ENCODE results near the gene ZNF101.

DNA sequence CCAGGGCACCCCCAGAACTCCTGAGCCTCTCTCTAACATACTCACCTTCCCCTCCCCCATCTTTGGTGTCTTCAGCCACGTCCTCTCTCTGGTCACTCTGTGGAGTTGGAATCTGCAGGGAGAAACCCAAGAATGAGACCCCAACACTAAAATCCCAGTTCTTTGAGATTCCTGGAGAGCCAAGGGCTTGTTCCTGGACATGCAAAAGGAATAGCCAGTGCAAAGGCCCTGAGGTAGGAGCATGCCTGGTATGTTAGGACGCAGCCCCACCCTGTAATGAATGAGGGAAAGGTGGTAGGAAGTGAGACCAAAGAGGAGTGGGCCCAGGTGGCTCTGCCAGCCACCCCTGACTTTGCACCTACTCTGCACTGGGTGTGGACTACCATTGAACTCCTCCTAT is 38.2 kb upstream of the ZNF101 start:
- TF ChIP-seq POLR2AphosphoS5 (IDR thresholded peaks at IDR 0.05) (no peak), POLR2A (IDR thresholded peaks at IDR 0.05) (no peak), EP300 (IDR thresholded peaks at IDR 0.05) (no peak)
- TF ChIP-seq, protein P1, sequence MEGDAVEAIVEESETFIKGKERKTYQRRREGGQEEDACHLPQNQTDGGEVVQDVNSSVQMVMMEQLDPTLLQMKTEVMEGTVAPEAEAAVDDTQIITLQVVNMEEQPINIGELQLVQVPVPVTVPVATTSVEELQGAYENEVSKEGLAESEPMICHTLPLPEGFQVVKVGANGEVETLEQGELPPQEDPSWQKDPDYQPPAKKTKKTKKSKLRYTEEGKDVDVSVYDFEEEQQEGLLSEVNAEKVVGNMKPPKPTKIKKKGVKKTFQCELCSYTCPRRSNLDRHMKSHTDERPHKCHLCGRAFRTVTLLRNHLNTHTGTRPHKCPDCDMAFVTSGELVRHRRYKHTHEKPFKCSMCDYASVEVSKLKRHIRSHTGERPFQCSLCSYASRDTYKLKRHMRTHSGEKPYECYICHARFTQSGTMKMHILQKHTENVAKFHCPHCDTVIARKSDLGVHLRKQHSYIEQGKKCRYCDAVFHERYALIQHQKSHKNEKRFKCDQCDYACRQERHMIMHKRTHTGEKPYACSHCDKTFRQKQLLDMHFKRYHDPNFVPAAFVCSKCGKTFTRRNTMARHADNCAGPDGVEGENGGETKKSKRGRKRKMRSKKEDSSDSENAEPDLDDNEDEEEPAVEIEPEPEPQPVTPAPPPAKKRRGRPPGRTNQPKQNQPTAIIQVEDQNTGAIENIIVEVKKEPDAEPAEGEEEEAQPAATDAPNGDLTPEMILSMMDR (IDR thresholded peaks at IDR 0.05), result no peak
